K562 (cell line): Measurements from ENCODE around the gene HIPK1. TPM values are rescaled to one million over a fixed set of nuclear protein-coding genes. Genes with fewer than 3 reads are reported as not detected.

Experiments used
- ATAC-seq: fragments of 200-7000 bp; cut with Tn5 transposase; 3 replicates; pipeline ENCODE4 v1.9.1; 2020; ENCODE audit warnings: moderate library complexity
- BruUV-seq: library from RNA; stranded (reverse); fragments of 400-500 nt; replicated peaks from 2 replicates; lab custom pipeline; 2021; lab: Mats Ljungman, UMichigan
- CTCF ChIA-PET: fragments of 300-600 bp; formaldehyde crosslinking; extraction: SDS; loops from one replicate; lab custom pipeline; 2021; ENCODE audit warnings: low intra/inter-chr PET ratio; lab: Yijun Ruan, JAX
- POLR2A ChIA-PET: fragments of 300-600, 350-650 bp; sonication (Branson Sonifier 250); formaldehyde crosslinking; extraction: SDS; loops from one replicate; lab custom pipeline; 2021; ENCODE audit warnings: antibody characterized with exemption, inconsistent platforms; lab: Yijun Ruan, JAX
- DNase-seq, 4 experiments: peaks; one replicate each; pipeline versions ENCODE4 v3.0.0 to v3.0.0-alpha.2; 2011 to 2018; ENCODE audit warnings: low spot score in 3 of 4, mixed read lengths in 3 of 4; ENCODE audit errors: extremely low read depth in 1 of 4
- FAIRE-seq: peaks from 2 replicates; lab custom pipeline; 2011; peaks lifted over from hg19 to GRCh38; lab: Jason Lieb, UNC
- H2AFZ ChIP-seq: 2 replicates; pipeline ENCODE4 v1.6.0; 2011; ENCODE audit warnings: low read depth, low read length, control low read depth, inconsistent platforms
- H3K27ac ChIP-seq: fragments of 200-600 bp; 3 replicates; pipeline ENCODE4 v1.8.0; 2011; ENCODE audit warnings: low read depth, mild to moderate bottlenecking, control low read depth, inconsistent platforms, low read length, moderate library complexity, mixed read lengths; ENCODE audit errors: extremely low read depth
- H3K27me3 ChIP-seq, 2 experiments: fragments of 300-600 bp in 1 of 2; 2 replicates in 1 of 2; 3 replicates in 1 of 2; pipeline versions ENCODE4 v1.6.0 to v1.8.0; 2011; ENCODE audit warnings: inconsistent platforms in 2 of 2, low read length in 2 of 2, mild to moderate bottlenecking in 1 of 2, mixed read lengths in 1 of 2, moderate library complexity in 1 of 2; ENCODE audit not compliant: control insufficient read depth in 2 of 2, insufficient read depth in 2 of 2
- H3K36me3 ChIP-seq: fragments of 300-600 bp; 3 replicates; pipeline ENCODE4 v1.8.0; 2011; ENCODE audit warnings: mild to moderate bottlenecking, low read length, inconsistent platforms; ENCODE audit not compliant: control insufficient read depth, insufficient read depth
- H3K4me1 ChIP-seq, 2 experiments: fragments of 200-600 bp in 1 of 2; replicated peaks in 1 of 2; 2 replicates in 1 of 2; 3 replicates in 1 of 2; pipeline versions ENCODE4 v1.5.1 to v1.8.0; 2011; ENCODE audit warnings: inconsistent platforms in 2 of 2, low read length in 2 of 2, mild to moderate bottlenecking in 1 of 2, mixed read lengths in 1 of 2, moderate library complexity in 1 of 2; ENCODE audit not compliant: control insufficient read depth in 2 of 2, insufficient read depth in 2 of 2
- H3K4me2 ChIP-seq: 2 replicates; pipeline ENCODE4 v1.6.1; 2011; ENCODE audit warnings: low read length, control low read depth, inconsistent platforms, mixed read lengths; ENCODE audit not compliant: insufficient read depth
- H3K4me3 ChIP-seq: fragments of 200-600 bp; sonication (generic), shearing (Covaris generic); 2 replicates; pipeline ENCODE4 v1.5.1; 2016; ENCODE audit warnings: control low read depth, inconsistent platforms
- H3K79me2 ChIP-seq: fragments of 200-600 bp; 3 replicates; pipeline ENCODE4 v1.8.0; 2011; ENCODE audit warnings: low read length, inconsistent platforms; ENCODE audit not compliant: control insufficient read depth, insufficient read depth
- H3K9ac ChIP-seq, 2 experiments: 2 replicates each; pipeline versions ENCODE4 v1.6.0 to v1.6.1; 2011; ENCODE audit warnings: low read depth in 2 of 2, low read length in 2 of 2, control low read depth in 1 of 2, inconsistent platforms in 1 of 2, mild to moderate bottlenecking in 1 of 2, mixed read lengths in 1 of 2; ENCODE audit not compliant: insufficient read depth in 1 of 2
- H3K9me1 ChIP-seq: one replicate; pipeline ENCODE4 v1.6.0; 2011; ENCODE audit warnings: inconsistent platforms, mild to moderate bottlenecking, low read length, moderate library complexity; ENCODE audit not compliant: control insufficient read depth, insufficient read depth
- H3K9me3 ChIP-seq: replicated peaks from 2 replicates; pipeline ENCODE4 v1.5.1; 2011; ENCODE audit warnings: low read depth, low read length, inconsistent platforms; ENCODE audit not compliant: control insufficient read depth, insufficient read depth
- H4K20me1 ChIP-seq: replicated peaks from 2 replicates; pipeline ENCODE4 v1.6.1; 2011; ENCODE audit warnings: low read length, inconsistent platforms, mixed read lengths; ENCODE audit not compliant: control insufficient read depth, insufficient read depth
- BCLAF1 ChIP-seq, 2 experiments: fragments of 450-650 bp in 1 of 2; IDR thresholded peaks; 2 replicates each; pipeline ENCODE4 v1.6.1; 2011 to 2017; ENCODE audit warnings: low read depth in 2 of 2, antibody characterized with exemption in 1 of 2, borderline replicate concordance in 1 of 2, low read length in 1 of 2, mild to moderate bottlenecking in 1 of 2, mixed read lengths in 1 of 2; ENCODE audit not compliant: control insufficient read depth in 1 of 2
- CBFB ChIP-seq: sonication (generic); formaldehyde crosslinking; IDR thresholded peaks from 2 replicates; pipeline ENCODE4 v1.4.0; 2020; ENCODE audit warnings: mild to moderate bottlenecking, missing genetic modification reagents
- ETV1 ChIP-seq: fragments of 450-650 bp; conservative IDR thresholded peaks from 2 replicates; pipeline ENCODE4 v1.6.1; 2016; ENCODE audit warnings: missing genetic modification characterization, control low read depth, low read depth, missing compliant biosample characterization
- HDAC6 ChIP-seq: IDR thresholded peaks from 2 replicates; pipeline ENCODE4 v1.6.1; 2012; ENCODE audit warnings: low read depth, mild to moderate bottlenecking, control low read depth, inconsistent platforms, low read length, moderate library complexity
- NR2F6 ChIP-seq: fragments of 450-650 bp; formaldehyde crosslinking; IDR thresholded peaks from 2 replicates; pipeline ENCODE4 v1.4.0; 2020; ENCODE audit warnings: mild to moderate bottlenecking
- OTX1 ChIP-seq: fragments of 450-650 bp; formaldehyde crosslinking; IDR thresholded peaks from 2 replicates; pipeline ENCODE4 v1.4.0; 2022; ENCODE audit warnings: mild to moderate bottlenecking
- PRMT5 ChIP-seq: sonication (generic); formaldehyde crosslinking; IDR thresholded peaks from 2 replicates; pipeline ENCODE4 v1.5.0; 2020; ENCODE audit warnings: missing genetic modification reagents
- RBM14 ChIP-seq: fragments of 200-400 bp; formaldehyde crosslinking; IDR thresholded peaks from 2 replicates; pipeline ENCODE4 v1.6.1; 2018; ENCODE audit warnings: low read depth, mild to moderate bottlenecking, low read length, moderate library complexity, borderline replicate concordance; ENCODE audit not compliant: insufficient read depth
- SMARCA4 ChIP-seq: fragments of 450-650 bp; IDR thresholded peaks from 2 replicates; pipeline ENCODE4 v1.6.1; 2016
- TEAD1 ChIP-seq, 2 experiments: fragments of 450-650 bp in 1 of 2; sonication (generic) in 1 of 2; formaldehyde crosslinking; IDR thresholded peaks; 2 replicates each; pipeline versions ENCODE4 v1.4.0 to v1.8.0; 2020 to 2022; ENCODE audit warnings: mild to moderate bottlenecking in 2 of 2, missing genetic modification reagents in 1 of 2
- ZNF133 ChIP-seq: fragments of 250-450 bp; sonication (Bioruptor Pico); IDR thresholded peaks from 2 replicates; pipeline ENCODE4 v1.4.0; 2020; ENCODE audit warnings: mild to moderate bottlenecking
- WGBS: fragments of 100-300 bp; shearing (Covaris generic); methylation state at CpG from one replicate; pipeline ENCODE4 v1.1.6; 2016; ENCODE audit warnings: low coverage, mixed read lengths; ENCODE audit not compliant: insufficient coverage; ENCODE audit errors: missing lambda C conversion rate; 5-methylcytosine and 5-hydroxymethylcytosine counted together
- in situ Hi-C: fragments of 300-500 bp; cut with MboI; formaldehyde crosslinking; loops from 4 replicates; pipeline ENCODE4 v1.15.0; 2018; ENCODE audit warnings: inconsistent platforms, mixed read lengths
- intact Hi-C: fragments of 100-400 bp; cut with micrococcal nuclease; formaldehyde crosslinking; loops from 2 replicates; pipeline ENCODE4 v1.14.2; 2022
- polyA plus RNA-seq, 8 experiments: library from polyadenylated mRNA; depleted of rRNA in 4 of 8; stranded (reverse) in 5 of 8; unstranded in 3 of 8; fragments of >200 nt; fragmentation: Nextera tagmentation in 2 of 8; fragmentation: Illumina TruSeq in 1 of 8; extraction: Ambion mirVana in 2 of 8; extraction: Trizol in 1 of 8; gene quantifications; 2 replicates each; pipeline versions ENCODE4 v1.2.1 to v1.2.3, GENCODE V29; 2011 to 2014; ENCODE audit warnings: inconsistent platforms in 1 of 8, missing spikeins in 1 of 8
- total RNA-seq, 7 experiments: library from RNA; depleted of rRNA in 6 of 7; stranded (reverse); fragments of >200 nt in 6 of 7; fragmentation: Illumina TruSeq in 2 of 7; extraction: Trizol in 2 of 7; gene quantifications; 2 replicates each; pipeline versions ENCODE4 v1.2.1 to v1.2.3, GENCODE V29; 2011 to 2021; ENCODE audit warnings: low replicate concordance in 1 of 7

The HIPK1 gene
- total and polyA plus RNA-seq, 9 of the 15 experiments (the other 6 are each of a cell fraction or from before 2014, with no cell fraction given): 10.0 to 57.9 (median 29.6) TPM

GRCh38 chr1:113946112-113946511, 17.0 kb downstream of the HIPK1 start:
- intact Hi-C loops: loop anchor here (5.0 kb wide), 1 partner anchor 109 kb away; no protein-coding TSS in a partner anchor
- H3K79me2 ChIP-seq: peaks cover 91% of the 10 kb centered on the region
- ChIA-PET POLR2A (interaction anchor here (0.7 to 5.3 kb wide), 8 partner anchors 8 to 873 kb away, joined by 3 to 65 read pairs (median 5); partner anchors contain the start of genes HIPK1 and LRIG2), CTCF (no interaction called here)
- H3K36me3 ChIP-seq: peaks cover 45% of the 10 kb centered on the region
- no peak overlapping the region for H3K4me3 ChIP-seq
- no peaks in the 10 kb centered on the region for H3K27me3 ChIP-seq
- H3K9me3 ChIP-seq: no peaks in the 10 kb centered on the region
- no peak overlapping the region for H3K9ac ChIP-seq
- in situ Hi-C loops: no loop called here
- H3K4me1 ChIP-seq: peaks cover 11 to 27% of the 10 kb centered on the region in 2 experiments; a peak in 4 of 5 replicates
- no TSS peak for BruUV-seq
- TF ChIP-seq PRMT5 (CRISPR knock-in tag) (no peak), NR2F6 (CRISPR knock-in tag) (no peak), ZNF133 (CRISPR knock-in tag) (no peak), RBM14 (no peak), OTX1 (CRISPR knock-in tag) (no peak), BCLAF1 (IDR thresholded peaks at IDR 0.05; ENCODE audit: borderline replicate concordance in 1 of 2, control insufficient read depth in 1 of 2, low read depth in 2 of 2, low read length in 1 of 2) (no peak), HDAC6 (no peak), SMARCA4 (no peak), CBFB (CRISPR knock-in tag) (no peak), TEAD1 (CRISPR knock-in tag; IDR thresholded peaks at IDR 0.05) (no peak), ETV1 (tag) (no peak)
- H2AFZ ChIP-seq: no peak overlapping the region
- FAIRE-seq (no peak), DNase-seq (no peak), ATAC-seq (peak; percentile 18; the same call in 1 of the 3 replicates)
- WGBS: 69% methylated on average over 1 of the region's 1 CpG
- no peak overlapping the region for H3K4me2 ChIP-seq
- H3K9me1 ChIP-seq: no peaks in the 10 kb centered on the region
- H4K20me1 ChIP-seq: no peaks in the 10 kb centered on the region
- no peak overlapping the region for H3K27ac ChIP-seq
